NCI-H1436 (cell line): ENCODE measurements around the gene ANKDD1B.

ENCODE experiments used
- DNase-seq: peaks from one replicate; lab custom pipeline; 2025; lab: John Stamatoyannopoulos, UW

Gene ANKDD1B

GRCh38 chr5:75707911-75708509, 96.8 kb downstream of the ANKDD1B start:
- DNase-seq, result no peak

DNA sequence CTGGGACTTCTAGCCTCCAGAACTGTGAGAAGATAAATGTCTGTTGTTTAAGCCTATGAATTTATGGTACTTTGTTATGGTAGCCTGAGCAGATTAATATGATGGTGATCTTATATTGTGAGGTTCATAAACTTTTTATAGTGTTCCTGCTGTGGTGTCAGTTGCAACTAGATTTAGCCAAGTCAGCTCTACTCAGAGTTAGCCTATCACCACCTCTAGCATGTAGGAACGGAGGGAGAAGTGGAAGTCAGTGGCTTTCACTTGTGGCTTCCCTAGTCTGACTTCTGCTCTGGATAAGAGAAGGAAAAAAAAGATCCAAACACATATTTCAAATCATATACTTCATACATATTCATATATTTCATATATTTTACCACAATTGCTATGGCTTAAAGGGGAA, 99.4 kb downstream of the ANKDD1B start:
- no peak for DNase-seq

DNA sequence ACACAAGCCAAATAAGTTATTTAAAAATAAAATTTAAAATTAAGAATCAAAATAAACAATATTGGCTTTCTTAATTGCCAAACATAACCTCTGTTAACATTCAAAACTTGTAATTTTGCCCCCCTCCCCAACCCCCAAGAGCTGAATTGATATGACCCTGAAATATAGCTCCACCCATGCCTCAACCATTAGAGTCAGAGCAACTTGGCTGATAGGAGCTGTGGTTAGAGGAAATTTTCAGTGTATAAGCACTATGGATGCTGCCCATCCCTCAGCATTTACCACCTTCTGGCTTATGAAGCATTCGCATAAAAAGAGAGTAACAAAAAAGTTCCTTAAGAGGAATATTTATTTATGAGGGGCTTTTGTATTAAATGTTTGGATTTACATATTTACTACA, 99.9 kb downstream of the ANKDD1B start:
- DNase-seq, result no peak

DNA sequence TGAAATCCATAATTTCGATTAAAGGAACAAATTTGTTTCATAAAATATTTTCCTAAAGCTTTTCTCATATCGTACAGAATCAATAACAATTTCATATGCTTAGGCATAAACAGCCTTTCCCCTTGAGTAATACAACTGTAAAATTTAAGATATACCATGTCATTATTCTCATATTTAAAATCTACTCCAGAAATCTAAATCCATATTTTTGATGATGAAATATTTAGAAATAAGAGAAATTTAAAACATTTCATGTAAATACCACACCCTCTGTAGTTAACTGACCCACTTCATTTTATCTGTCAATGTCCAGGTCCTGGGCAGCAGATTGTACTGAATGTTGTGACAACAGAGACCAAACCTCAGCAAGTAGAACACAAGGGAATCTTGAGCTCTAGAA, 100.8 kb downstream of the ANKDD1B start:
- DNase-seq, result no peak

GRCh38 chr5:75716715-75717081, 105.4 kb downstream of the ANKDD1B start:
- no peak for DNase-seq

DNA sequence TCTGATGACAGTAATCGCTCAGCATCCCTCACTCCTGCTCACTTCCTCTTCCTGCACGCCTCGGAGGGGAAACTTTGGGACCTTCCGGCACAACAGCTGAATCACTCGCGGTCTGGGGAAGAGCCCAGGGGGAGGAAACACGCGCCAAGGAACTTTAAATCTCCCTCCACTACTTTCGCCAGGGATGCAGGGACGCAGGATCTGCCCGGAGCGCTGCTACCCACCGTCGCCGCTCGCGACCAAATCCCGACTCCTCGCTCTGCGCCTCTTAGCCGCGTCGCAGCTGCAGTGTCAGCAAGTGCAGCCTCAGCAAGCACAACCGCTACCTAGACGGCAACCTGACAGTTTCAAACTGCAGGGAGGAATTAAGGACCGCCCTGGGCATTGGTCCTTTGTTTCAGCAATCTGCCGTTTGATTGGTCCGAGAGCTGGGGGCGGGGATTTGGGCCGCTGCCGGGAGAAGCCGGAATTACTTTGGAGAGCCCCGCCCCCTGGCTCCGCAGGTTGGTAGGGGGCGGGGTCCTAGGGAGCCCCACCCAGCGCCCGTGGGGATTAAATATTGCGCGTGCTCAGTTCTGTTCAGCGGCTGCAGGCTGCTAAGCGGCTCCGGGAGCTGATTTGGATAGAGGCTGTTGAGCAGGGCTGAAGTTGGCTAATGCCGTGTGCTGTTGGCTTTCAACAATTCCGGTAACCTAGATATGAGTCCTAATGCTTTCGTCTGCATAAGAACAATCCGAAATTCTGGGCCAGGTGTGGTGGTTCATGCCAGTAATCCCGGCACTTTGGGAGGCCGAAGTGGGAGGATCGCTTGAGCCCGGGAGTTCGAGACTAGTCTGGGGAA, 106.0 kb downstream of the ANKDD1B start, which contains the start of gene POC5:
Gene POC5, minus strand, starts transcription at position 356 of the 841 bp plus-strand sequence. CDS start 4,500 bp downstream, outside the sequence.
- peak; percentile 97 for DNase-seq

DNA sequence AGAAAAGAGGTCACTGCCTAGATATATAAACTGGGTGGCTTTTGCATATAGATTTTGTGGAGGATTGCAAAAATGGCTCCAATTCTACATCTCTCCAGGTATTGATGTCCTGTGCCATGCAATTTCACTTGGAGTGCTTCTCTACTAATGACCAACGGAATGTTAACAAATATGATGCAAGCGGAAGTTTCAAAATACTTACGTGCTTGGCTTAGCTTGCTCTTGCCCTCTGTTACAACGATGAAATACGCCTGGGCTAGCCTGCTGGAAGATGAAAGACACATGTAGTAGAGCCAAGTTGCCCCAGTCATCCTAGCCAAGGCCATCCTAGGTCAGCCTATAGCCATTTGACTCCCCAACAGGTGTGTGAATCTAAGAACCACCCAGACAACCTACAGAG, 109.6 kb downstream of the ANKDD1B start:
- no peak for DNase-seq
